Fibroblast of upper back skin (primary cell): ENCODE results near the gene SKP1.
A peak's percentile ranks its signal among the peaks of the same experiment; 100 is the strongest.

Source experiments
- DNase-seq: peaks from one replicate; pipeline ENCODE4 v3.0.0-alpha.2; 2013

Gene SKP1

GRCh38 chr5:134127376-134127861, 49.3 kb downstream of the SKP1 start:
- no peak for DNase-seq

DNA sequence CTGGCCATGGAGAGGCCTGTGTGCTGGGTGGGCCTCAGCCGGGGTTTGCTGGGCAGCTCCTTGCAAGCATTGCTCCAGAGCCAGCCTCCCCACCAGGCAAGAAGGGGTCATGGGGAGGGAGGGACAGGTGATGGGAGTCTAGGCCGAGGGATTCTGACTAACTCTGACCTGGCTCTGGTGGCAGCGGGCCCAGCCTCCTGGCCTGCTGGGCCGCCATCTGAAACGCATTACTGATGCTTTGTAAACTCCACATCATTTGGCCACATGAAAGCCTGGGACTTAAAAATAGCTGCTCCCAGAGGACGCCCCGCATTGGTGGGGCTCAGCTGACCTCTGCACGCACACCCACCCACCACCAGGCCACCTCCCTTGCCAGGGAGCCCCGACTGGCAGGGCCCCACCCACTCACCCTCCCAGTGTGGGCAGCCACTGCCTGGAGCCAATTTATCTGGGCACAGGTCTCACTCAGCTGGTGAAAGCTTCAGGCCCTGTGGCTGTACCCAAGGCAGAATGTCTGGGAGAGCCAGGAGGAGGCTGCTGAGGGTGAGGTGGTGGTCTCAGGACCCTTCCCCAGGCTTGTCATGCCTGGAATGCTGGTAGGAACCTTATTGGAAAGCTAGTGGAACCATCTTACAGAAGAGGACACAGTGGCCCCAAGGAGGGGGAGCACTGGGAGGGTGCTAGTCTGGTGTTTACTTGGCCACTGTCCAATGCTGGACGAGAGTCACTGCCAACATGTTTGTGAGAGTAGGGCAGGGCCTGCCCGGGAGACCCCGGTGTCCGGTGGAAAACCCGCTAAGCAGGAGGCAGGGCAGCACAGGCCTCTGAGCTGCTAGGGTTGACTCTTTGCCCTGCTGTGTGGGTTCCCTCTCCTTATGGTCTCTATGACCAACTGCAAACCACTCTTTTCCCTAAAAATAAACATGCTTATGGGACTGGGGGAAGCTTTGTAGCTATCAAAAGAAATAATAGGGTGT, 51.4 kb downstream of the SKP1 start:
- peak; percentile 92 for DNase-seq

GRCh38 chr5:134124289-134125038, 52.3 kb downstream of the SKP1 start:
- DNase-seq: peak; percentile 86

DNA sequence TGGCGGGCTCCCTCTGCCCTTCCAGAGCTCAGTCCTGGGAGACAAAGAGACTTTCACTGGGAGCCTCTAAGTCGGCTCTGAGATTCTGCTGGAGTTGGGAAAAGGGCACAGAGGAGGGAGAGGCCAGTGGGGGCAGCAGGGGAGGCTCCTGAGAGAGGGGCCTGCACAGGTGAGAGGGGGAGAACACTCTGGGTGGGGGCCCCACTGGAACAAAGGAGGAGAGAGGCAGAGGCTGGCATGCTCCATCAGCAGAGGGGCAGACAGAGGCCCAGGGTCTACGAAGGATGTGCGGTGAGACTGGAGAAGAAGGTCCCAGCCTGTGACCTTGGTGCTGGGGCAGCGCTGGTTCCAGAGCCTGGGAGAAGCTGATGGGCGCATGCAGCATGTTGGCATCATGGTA, 53.4 kb downstream of the SKP1 start:
- no peak for DNase-seq

DNA sequence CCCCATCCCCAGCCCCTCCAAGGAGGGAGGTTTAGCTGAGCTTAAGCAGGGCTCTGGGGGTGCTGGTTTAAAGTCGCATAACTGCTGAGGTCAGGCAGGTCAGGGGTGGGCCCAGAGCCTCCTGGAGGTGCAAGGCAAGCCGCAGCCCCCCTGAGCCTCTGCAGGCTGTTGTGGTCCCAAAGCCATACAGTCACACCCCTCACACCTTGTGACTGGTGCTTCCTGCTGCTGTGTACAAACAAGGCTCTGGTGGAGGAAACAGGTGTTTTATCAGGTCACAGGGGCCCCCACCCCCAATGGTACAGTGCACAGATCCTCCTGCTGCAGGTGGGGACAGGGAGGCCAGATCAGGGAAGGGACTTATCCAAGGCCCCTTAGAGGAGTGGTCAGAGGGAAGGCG, 54.2 kb downstream of the SKP1 start:
- DNase-seq: no peak

DNA sequence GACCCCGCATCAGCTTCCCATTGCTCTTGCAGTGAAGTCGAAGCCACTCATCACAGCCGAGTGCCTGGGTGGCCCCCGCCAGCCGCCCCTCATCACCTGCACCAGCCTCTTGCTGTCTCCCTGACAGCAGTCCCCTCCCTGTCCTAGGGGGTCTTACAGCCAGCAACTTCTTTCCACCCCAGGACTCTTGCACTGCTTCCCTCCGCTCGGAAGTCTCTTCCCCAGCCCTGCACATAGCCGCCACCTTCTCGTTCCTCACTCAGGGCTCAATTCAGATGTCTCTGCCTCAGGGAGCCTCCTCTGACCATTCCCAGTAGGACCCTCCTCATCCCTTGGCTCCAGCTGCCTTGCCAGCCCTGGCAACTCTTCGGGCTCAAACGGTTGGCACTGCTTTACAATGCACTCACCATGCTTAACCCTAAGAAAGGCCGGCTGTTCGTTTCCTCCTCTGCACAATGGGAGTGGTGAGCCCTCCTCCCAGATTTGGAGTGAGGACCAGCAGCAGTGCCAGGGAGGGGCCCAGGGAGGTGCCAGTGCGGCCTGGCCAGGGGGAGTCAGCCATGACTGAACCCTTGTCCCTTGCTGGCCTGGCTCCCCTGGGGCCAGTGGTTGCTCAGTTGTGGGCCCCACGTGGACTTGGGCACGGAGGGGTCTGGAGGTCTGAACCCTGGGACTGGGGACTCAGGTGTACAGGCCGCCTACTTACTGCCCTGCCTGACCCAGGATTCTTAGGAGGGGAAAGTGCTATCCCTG, 56.2 kb downstream of the SKP1 start:
- no peak for DNase-seq

DNA sequence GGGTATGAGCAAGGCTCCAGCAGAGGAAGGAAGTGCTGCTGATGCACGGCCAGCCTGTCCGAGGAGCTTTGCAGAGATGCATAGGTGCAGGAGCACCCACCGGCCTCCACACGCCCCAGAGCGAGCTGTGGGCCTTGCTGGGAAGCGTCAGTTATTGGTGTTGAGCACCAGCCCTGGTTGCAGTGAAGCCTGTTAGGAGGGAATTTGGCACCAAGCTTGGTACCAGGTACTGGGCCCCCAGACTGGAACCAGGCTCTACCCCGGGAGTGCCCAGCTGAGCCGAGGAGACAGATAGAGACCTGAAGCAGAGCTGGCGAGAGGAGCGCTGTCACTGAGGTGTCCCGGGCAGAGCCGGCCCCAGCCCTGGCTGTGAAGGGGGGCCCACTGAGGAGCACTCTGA, 57.0 kb downstream of the SKP1 start:
- DNase-seq: no peak

GRCh38 chr5:134118212-134118835, 58.4 kb downstream of the SKP1 start:
- DNase-seq: no peak

- DNase-seq: no peak
Measured at GRCh38 chr5:134116789-134117761, 59.7 kb downstream of the SKP1 start.

GRCh38 chr5:134116286-134116685, 60.5 kb downstream of the SKP1 start:
- no peak for DNase-seq

DNA sequence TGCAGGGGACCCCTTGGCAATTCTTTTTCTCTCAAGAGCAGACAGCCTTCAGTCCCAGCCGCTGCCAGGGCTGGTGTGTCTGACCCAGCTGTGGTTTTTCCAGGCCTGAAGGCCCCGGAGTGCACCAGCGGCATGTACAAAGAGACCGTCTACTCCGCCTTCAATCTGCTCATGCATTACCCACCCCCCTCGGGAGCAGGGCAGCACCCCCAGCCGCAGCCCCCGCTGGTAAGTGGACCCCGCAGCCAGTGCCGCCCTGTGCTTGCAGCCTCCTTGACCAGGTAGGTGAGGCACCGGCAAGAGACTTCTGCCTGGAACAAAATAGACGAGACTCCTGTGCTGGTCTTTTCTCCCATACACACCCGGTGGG, 61.0 kb downstream of the SKP1 start:
- no peak for DNase-seq

DNA sequence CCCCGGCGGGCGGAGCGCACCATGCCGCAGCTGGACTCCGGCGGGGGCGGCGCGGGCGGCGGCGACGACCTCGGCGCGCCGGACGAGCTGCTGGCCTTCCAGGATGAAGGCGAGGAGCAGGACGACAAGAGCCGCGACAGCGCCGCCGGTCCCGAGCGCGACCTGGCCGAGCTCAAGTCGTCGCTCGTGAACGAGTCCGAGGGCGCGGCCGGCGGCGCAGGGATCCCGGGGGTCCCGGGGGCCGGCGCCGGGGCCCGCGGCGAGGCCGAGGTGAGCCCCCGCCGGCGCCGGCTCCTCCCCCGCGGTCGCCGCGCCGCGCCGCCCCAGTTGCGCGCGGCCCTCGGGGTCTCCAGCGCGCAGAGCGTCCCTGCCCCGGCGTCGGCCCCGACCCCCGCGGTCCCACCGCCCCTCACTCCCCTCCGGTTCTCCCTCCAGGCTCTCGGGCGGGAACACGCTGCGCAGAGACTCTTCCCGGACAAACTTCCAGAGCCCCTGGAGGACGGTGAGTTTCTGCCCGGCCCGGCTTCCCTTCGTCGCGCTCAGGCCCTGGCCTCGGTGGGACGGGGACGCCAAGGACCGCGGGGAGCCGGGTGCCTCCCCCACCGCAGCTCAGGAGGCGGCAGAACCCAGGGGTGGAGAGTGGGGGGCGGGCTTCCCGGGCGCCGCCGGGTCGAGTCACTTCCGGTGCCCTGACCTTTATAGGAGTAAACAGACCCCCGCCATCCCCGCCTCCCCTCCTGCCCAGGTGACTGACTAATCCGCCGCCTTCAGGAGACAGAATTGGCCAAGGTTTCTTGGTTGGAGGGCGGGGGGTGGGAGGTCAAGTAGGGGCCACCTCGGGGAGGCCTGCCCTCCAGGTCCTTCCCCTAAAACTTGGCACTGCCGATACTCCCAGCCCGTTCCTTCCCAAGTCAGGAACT, 61.6 kb downstream of the SKP1 start:
- no peak for DNase-seq

DNA sequence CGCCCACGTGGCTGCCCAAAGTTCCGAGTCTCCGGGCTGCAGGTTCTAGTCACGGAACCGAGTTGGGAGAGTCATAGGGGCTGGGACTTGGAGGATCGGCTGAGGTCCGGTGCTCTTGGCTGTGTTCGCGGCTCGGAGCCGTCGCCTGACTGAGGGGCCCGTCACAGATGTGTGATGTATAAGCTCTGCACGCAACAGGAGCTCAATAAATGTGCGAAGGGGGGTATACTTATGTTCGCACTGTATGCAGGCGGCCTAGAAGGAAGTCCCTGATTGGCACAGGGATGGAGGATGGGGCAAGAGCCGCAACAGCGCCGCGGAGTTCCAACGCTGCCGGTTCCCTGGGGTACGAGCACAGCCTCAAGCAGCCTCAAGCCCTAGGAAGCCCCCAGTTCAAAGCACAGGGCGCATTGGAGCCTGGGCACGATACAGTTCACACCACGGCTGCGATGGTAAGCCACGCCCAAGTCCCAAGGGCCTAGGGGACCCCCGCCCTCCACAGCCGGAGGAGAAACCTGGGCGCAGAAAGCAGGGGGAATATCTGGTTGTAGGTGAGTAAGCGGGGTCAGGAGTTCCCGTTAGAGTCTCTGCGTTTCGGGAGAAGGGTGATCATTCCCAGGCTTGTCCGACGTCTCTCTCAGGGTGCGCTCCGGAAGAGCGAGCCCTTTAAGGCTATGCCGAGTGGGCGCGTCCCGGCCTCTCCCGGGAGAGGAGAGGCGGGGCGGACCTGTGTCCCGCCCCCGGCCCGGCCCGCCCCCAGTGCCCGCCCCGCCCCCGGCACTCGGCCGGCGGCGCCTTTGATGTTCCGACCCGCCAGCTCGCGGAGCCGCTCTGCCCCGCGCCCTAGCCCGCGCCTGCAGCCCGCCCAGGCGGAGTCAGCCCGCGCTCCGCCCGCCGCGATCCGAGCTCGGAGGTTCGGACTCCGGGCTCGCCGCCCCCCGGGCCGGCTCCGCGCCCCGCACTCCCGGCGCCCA, 62.6 kb downstream of the SKP1 start, which contains the start of gene TCF7:
TSS of gene TCF7 (plus strand) at position 780 of the 974 bp plus-strand sequence. CDS start 226 bp downstream, outside the sequence.
- DNase-seq: peak; percentile 77

DNA sequence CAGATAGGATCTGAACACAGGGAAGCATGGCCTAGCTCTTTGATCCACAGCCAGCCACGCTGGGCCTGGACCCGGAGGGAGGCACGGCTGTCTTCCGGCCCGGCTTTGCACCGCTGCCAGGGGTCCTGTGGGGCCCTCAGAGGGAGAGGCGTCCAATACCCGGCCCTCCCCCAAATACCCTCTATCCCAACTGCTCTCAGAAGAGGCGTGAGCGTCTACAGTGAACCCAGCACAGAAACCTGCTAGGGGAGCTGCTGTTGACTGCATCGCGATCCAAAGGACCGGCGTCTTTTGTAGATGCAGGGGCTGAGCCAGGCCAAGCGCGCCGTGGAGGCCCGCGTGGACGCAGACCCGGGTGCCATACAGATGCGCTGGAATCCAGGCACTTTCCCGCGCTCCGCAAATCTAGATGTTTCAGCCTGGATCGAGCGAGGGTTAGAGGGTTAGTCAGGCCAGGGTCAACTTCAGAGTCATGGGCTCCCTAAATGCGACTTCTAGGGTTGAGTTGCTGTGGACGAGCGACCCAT, 63.3 kb downstream of the SKP1 start:
- DNase-seq: no peak

GRCh38 chr5:134112726-134113362, 63.9 kb downstream of the SKP1 start:
- no peak for DNase-seq

DNA sequence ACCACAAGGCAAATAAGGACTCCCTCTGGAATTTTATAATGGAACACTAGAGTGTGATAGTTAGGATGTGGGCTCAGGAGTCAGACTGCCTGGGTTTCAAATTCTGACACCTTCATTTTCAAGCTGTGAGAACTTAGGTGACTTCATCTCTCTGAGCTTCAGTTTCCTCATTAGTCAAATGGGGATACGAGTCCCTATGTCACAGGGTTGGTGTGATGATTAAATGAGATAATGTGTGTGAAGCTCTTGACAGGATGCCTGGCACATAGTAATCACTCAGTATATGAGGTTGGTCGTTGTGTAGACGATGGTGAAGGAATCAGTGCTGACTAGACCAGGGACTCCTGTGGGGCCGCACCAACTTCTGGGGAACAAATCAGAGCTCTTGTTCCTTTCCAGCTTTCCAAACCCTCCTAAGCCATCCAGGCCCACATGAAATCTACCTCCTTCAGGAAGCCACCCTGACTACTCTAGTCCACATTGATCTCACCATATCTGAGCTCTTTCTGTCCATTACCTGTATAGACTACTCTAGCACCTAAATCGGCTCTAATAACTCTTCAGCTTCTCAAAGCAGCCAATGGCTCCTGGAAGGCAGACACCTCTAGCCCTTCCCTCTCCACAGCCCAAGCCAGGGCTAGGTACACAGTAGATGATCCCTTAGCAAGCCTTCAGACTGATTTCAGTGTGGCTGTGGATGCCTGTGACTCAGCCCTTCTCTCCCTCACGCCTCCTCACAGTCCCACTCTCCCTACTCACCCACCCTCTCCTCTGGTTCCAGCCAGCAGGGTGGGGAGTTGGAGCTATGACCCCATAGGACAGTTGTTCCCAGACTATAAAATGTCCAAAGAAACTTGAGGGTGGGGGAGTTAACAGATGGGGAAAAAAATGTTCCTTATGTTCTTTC, 64.8 kb downstream of the SKP1 start:
- no peak for DNase-seq

- no peak for DNase-seq
Measured at GRCh38 chr5:134110382-134110781, 66.4 kb downstream of the SKP1 start.
